Keratinocyte (primary cell): Measurements from ENCODE around the gene CARS1. TPM values are rescaled to one million over a fixed set of nuclear protein-coding genes. Genes with fewer than 3 reads are reported as not detected.
A peak's percentile ranks its signal among the peaks of the same experiment; 100 is the strongest.

Source experiments
- DNase-seq: peaks from one replicate; pipeline ENCODE4 v3.0.0-alpha.2; 2011; ENCODE audit warnings: low read depth, missing footprints, low spot score
- FAIRE-seq: peaks from 2 replicates; lab custom pipeline; 2011; peaks lifted over from hg19 to GRCh38; lab: Jason Lieb, UNC
- H2AFZ ChIP-seq: 2 replicates; pipeline ENCODE4 v1.6.0; 2012; ENCODE audit warnings: low read length, control low read depth, inconsistent platforms; ENCODE audit not compliant: control insufficient read depth
- H3K27ac ChIP-seq: 2 replicates; pipeline ENCODE4 v1.5.1; 2011; ENCODE audit warnings: low read length; ENCODE audit not compliant: control insufficient read depth, insufficient read depth
- H3K27me3 ChIP-seq: 3 replicates; pipeline ENCODE4 v1.6.0; 2011; ENCODE audit warnings: low read length; ENCODE audit not compliant: control insufficient read depth, insufficient read depth; ENCODE audit errors: extremely low read depth
- H3K36me3 ChIP-seq, 2 experiments: 2 replicates in 1 of 2; 3 replicates in 1 of 2; pipeline ENCODE4 v1.5.1; 2011; ENCODE audit warnings: low read length in 2 of 2, mild to moderate bottlenecking in 1 of 2; ENCODE audit not compliant: control insufficient read depth in 2 of 2, insufficient read depth in 2 of 2; ENCODE audit errors: extremely low read depth in 1 of 2
- H3K4me1 ChIP-seq: 3 replicates; pipeline ENCODE4 v1.5.1; 2011; ENCODE audit warnings: low read length; ENCODE audit not compliant: control insufficient read depth, insufficient read depth; ENCODE audit errors: extremely low read depth
- H3K4me2 ChIP-seq: 3 replicates; pipeline ENCODE4 v1.6.0; 2011; ENCODE audit warnings: low read depth, low read length; ENCODE audit not compliant: control insufficient read depth, insufficient read depth; ENCODE audit errors: extremely low read depth
- H3K4me3 ChIP-seq, 3 experiments: fragments of 200-600 bp in 1 of 3; sonication (generic) in 1 of 3; 2 replicates in 2 of 3; 3 replicates in 1 of 3; pipeline ENCODE4 v1.5.1; 2011 to 2016; ENCODE audit warnings: low read length in 3 of 3, mild to moderate bottlenecking in 3 of 3, control low read depth in 2 of 3, inconsistent platforms in 1 of 3, low read depth in 1 of 3, mixed read lengths in 1 of 3, mixed run types in 1 of 3, moderate library complexity in 1 of 3; ENCODE audit not compliant: control insufficient read depth in 2 of 3, insufficient read depth in 2 of 3; ENCODE audit errors: extremely low read depth in 1 of 3
- H3K79me2 ChIP-seq: 2 replicates; pipeline ENCODE4 v1.6.0; 2012; ENCODE audit warnings: low read length; ENCODE audit not compliant: control insufficient read depth, insufficient read depth
- H3K9ac ChIP-seq: 3 replicates; pipeline ENCODE4 v1.6.0; 2011; ENCODE audit warnings: low read length; ENCODE audit not compliant: control insufficient read depth, insufficient read depth; ENCODE audit errors: extremely low read depth
- H3K9me1 ChIP-seq: 3 replicates; pipeline ENCODE4 v1.6.0; 2011; ENCODE audit warnings: low read length; ENCODE audit not compliant: control insufficient read depth, insufficient read depth; ENCODE audit errors: extremely low read depth
- H3K9me3 ChIP-seq: 2 replicates; pipeline ENCODE4 v1.5.1; 2012; ENCODE audit warnings: low read depth, low read length; ENCODE audit not compliant: control insufficient read depth
- H4K20me1 ChIP-seq: 3 replicates; pipeline ENCODE4 v1.6.0; 2011; ENCODE audit warnings: low read length; ENCODE audit not compliant: control insufficient read depth, insufficient read depth; ENCODE audit errors: extremely low read depth
- CTCF ChIP-seq, 3 experiments: IDR thresholded peaks in 1 of 3; conservative IDR thresholded peaks in 1 of 3; optimal IDR thresholded peaks in 1 of 3; 2 replicates in 2 of 3; 3 replicates in 1 of 3; pipeline versions ENCODE3 to v1.5.1; 2011; ENCODE audit warnings: low read length in 3 of 3, mild to moderate bottlenecking in 3 of 3, moderate library complexity in 2 of 3, control low read depth in 1 of 3, inconsistent platforms in 1 of 3; ENCODE audit not compliant: insufficient read depth in 2 of 3; ENCODE audit errors: extremely low read depth in 1 of 3
- EZH2 ChIP-seq: IDR thresholded peaks from one replicate; pipeline ENCODE4 v1.6.1; 2012; ENCODE audit warnings: inconsistent platforms, mild to moderate bottlenecking, low read length, moderate library complexity
- dilution Hi-C: fragments of 300-500 bp; cut with MboI; formaldehyde crosslinking; loops from one replicate; pipeline ENCODE4 v1.7.0; 2020; ENCODE audit warnings: low sequenced_read_pairs; ENCODE audit not compliant: extremely low pct_ligation_motif_present
- polyA plus RNA-seq, 5 experiments: library from polyadenylated mRNA; depleted of rRNA in 3 of 5; stranded (reverse) in 3 of 5; stranded (forward) in 1 of 5; unstranded in 1 of 5; fragments of >200 nt; gene quantifications; 1 replicate in 1 of 5; 2 replicates in 3 of 5; 3 replicates in 1 of 5; pipeline versions ENCODE4 v1.2.1 to v1.2.3, GENCODE V29; 2011 to 2012; ENCODE audit warnings: missing spikeins in 2 of 5, low read depth in 1 of 5, low replicate concordance in 1 of 5

The CARS1 gene
- polyA plus RNA-seq, 1 donor (not counting 4 experiments of a cell fraction or from before 2014, with no cell fraction given), result 60.7 TPM

- Histone ChIP-seq H3K9me3 (no peaks in the 10 kb centered on the region), H3K4me2 (no peak overlapping the region), H3K9ac (peak overlapping the region; percentile 55), H3K9me1 (no peaks in the 10 kb centered on the region), H3K36me3 (peaks cover 9 to 34% of the 10 kb centered on the region in 2 experiments), H3K4me3 (peak overlapping the region in 1 of 3 experiments; percentile 17), H3K27me3 (no peaks in the 10 kb centered on the region), H3K79me2 (no peaks in the 10 kb centered on the region), H2AFZ (no peak overlapping the region), H3K27ac (no peak overlapping the region), H4K20me1 (peaks cover 4% of the 10 kb centered on the region), H3K4me1 (peaks cover 46% of the 10 kb centered on the region)
- dilution Hi-C loops, result no loop called here
- no peak for TF ChIP-seq CTCF (optimal IDR thresholded peaks at IDR 0.05 in 1 of 3, IDR thresholded peaks at IDR 0.05 in 1 of 3, conservative IDR thresholded peaks at IDR 0.05 in 1 of 3; ENCODE audit: extremely low read depth in 1 of 3, insufficient read depth in 2 of 3, low read length in 3 of 3)
- FAIRE-seq, result no peak
- DNase-seq, result no peak
These were observed 55.7 kb downstream of the CARS1 start for GRCh38 chr11:3001496-3001895.

- TF ChIP-seq CTCF (optimal IDR thresholded peaks at IDR 0.05 in 1 of 3, IDR thresholded peaks at IDR 0.05 in 1 of 3, conservative IDR thresholded peaks at IDR 0.05 in 1 of 3; ENCODE audit: extremely low read depth in 1 of 3, insufficient read depth in 2 of 3, low read length in 3 of 3) (no peak), EZH2 (no peak)
- Histone ChIP-seq H3K36me3 (peaks cover 9 to 32% of the 10 kb centered on the region in 2 experiments), H3K4me1 (peaks cover 46% of the 10 kb centered on the region), H3K4me2 (peak overlapping the region; percentile 23), H4K20me1 (peaks cover 4% of the 10 kb centered on the region), H3K27me3 (no peaks in the 10 kb centered on the region), H3K27ac (peak overlapping the region; percentile 74), H3K9me3 (no peaks in the 10 kb centered on the region), H3K79me2 (no peaks in the 10 kb centered on the region), H2AFZ (no peak overlapping the region), H3K4me3 (peak overlapping the region in 1 of 3 experiments; percentile 26), H3K9ac (peak overlapping the region; percentile 55), H3K9me1 (no peaks in the 10 kb centered on the region)
- FAIRE-seq, result peak; percentile 96
- DNase-seq, result peak; percentile 74
- dilution Hi-C loops, result no loop called here
These were observed 56.9 kb downstream of the CARS1 start for GRCh38 chr11:3000032-3000961.
